IPS-15b (cell line): ENCODE data around the gene LRRC40.
"Not testable (repeated sequence)": the region's sequence is repeated elsewhere in the genome, so short reads cannot be mapped to it uniquely, and the experiment has no call there.

Source experiments
- H3K27me3 ChIP-seq: one replicate; pipeline ENCODE4 v1.6.1; 2013; ENCODE audit warnings: low read length; ENCODE audit not compliant: control insufficient read depth, insufficient read depth
- H3K36me3 ChIP-seq: one replicate; pipeline ENCODE4 v1.6.1; 2013; ENCODE audit warnings: low read length; ENCODE audit not compliant: control insufficient read depth, insufficient read depth
- H3K4me1 ChIP-seq: one replicate; pipeline ENCODE4 v1.6.1; 2013; ENCODE audit warnings: mild to moderate bottlenecking, low read length; ENCODE audit not compliant: control insufficient read depth, insufficient read depth
- H3K4me3 ChIP-seq: one replicate; pipeline ENCODE4 v1.5.1; 2013; ENCODE audit warnings: low read depth, low read length
- H3K9ac ChIP-seq: one replicate; pipeline ENCODE4 v1.6.1; 2013; ENCODE audit warnings: low read depth, mild to moderate bottlenecking, low read length
- H3K9me3 ChIP-seq: one replicate; pipeline ENCODE4 v1.6.1; 2013; ENCODE audit warnings: mild to moderate bottlenecking, low read length; ENCODE audit not compliant: control insufficient read depth, insufficient read depth

Gene LRRC40

DNA sequence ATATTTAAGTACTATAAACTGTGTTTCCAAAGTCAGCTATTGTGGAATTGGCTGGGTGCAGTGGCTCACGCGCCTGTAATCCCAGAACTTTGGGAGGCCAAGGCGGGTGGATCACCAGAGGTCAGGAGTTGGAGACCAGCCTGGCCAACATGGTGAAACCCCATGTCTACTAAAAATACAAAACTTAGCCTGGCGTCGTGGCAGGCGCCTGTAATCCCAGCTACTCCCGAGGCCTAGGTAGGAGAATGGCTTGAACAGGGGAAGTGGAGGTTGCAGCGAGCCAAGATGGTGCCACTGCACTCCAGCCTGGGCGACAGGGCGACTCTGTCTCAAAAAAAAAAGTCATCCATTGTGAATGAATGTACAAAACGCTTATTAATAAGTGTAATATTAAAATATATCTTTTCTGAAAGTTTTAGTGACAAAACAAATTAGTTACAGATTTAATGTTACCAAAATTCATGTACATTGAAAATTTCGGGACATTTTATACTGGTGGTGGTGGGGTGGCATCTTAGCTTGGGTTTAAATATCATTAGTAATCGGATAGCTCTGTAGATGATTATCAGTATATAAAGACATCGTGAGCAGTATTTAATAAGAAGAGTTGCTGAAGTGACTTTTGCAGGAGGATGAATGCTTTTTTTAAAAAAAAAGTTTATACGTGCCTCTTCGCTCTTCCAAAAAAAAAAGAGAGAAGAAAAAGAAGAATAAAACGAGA is 15.3 kb upstream of the LRRC40 start:
- H3K4me3 ChIP-seq = peak overlapping the region; percentile 89

DNA sequence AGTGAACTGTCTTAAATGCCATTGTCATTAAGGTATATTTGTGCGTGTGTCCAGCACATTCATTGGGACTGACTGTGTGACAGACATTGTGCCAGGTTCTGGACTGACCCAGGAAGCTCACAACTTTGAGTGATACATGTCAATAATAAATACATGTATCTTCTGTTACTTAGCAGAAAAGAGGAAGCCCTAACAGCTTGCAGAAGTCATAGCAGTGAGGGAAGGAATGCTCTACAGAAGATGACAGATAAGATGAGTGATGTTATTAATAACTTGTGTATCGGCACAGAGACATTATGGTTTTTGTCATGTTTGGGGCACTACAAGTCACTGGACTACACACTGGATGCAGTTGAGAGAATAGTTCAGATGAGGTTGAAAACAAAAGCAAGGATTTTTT is 14.6 kb upstream of the LRRC40 start:
- no peaks in the 10 kb centered on the region for H3K36me3 ChIP-seq

More for the DNA sequence above, 15.3 kb upstream of the LRRC40 start:
- Histone ChIP-seq H3K4me1 (peaks cover 7% of the 10 kb centered on the region), H3K27me3 (no peaks in the 10 kb centered on the region), H3K9me3 (no peaks in the 10 kb centered on the region), H3K9ac (peak overlapping the region; percentile 38), H3K36me3 (no peaks in the 10 kb centered on the region)

DNA sequence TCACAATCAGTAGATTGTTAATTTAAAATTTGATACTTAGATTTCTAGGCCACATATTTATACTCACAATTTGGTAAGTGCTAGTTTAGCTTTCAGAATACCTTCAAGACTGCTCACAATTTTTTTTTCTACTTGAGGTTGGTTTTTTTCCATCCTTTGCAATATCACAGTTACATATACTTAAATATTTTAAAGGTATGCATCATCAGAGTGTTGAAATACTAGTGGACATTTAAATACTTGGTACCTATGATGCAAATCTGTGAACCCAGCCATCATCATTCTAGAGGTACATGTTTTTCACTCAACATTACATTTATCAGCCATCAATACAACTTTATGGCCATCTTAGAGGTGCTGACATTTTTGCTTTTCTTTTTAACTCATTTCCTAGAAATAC is 6.2 kb upstream of the LRRC40 start:
- no peaks in the 10 kb centered on the region for H3K27me3 ChIP-seq
- no peak overlapping the region for H3K4me3 ChIP-seq
- no peak overlapping the region for H3K9ac ChIP-seq
- H3K4me1 ChIP-seq = no peaks in the 10 kb centered on the region
- H3K9me3 ChIP-seq = no peaks in the 10 kb centered on the region
- H3K36me3 ChIP-seq = no peaks in the 10 kb centered on the region

More for the DNA sequence above, 14.6 kb upstream of the LRRC40 start:
- H3K27me3 ChIP-seq = no peaks in the 10 kb centered on the region
- no peaks in the 10 kb centered on the region for H3K9me3 ChIP-seq
- no peak overlapping the region for H3K4me3 ChIP-seq
- H3K4me1 ChIP-seq = peaks cover 7% of the 10 kb centered on the region
- no peak overlapping the region for H3K9ac ChIP-seq

DNA sequence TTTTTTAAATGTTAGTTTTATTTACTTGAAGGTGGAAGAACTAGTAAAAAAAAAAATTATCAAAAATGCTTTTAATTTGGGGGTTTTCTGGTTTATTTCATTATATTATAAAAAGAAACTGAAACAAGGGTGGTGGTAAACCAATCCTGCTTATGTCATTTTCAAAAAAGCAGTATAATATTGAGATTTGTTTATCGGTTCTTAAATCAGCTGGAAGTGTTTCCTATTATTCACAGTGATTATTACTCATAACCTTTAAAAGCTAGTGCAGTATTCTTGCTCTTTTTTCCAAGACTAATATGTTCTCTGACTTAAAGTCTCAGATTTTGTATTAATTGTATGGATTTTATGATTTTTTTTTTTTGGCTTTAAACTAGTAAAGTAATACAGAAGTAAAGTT is 5.4 kb upstream of the LRRC40 start:
- Histone ChIP-seq H3K27me3 (no peaks in the 10 kb centered on the region), H3K9me3 (no peaks in the 10 kb centered on the region), H3K9ac (no peak overlapping the region), H3K4me1 (no peaks in the 10 kb centered on the region), H3K4me3 (no peak overlapping the region), H3K36me3 (no peaks in the 10 kb centered on the region)

DNA sequence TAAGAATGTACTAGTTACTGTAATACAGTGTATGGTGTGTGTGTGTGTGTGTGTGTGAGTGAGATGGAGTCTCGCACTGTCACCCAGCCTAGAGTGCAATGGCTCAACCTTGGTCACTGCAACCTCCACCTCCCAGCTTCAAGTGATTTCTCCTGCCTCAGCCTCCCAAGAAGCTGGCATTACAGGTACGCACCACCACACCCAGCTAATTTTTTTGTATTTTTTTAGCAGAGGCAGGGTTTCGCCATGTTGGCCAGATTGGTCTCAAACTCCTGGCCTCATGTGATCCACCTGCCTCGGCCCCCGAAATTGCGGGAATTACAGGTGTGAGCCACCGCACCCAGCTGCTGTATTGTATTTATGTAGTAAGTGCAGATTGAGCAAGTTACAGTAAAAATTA is 2.9 kb upstream of the LRRC40 start:
- H3K9ac ChIP-seq = no peak overlapping the region
- no peaks in the 10 kb centered on the region for H3K9me3 ChIP-seq
- no peaks in the 10 kb centered on the region for H3K27me3 ChIP-seq
- H3K4me1 ChIP-seq = no peaks in the 10 kb centered on the region
- H3K36me3 ChIP-seq = no peaks in the 10 kb centered on the region
- no peak overlapping the region for H3K4me3 ChIP-seq

DNA sequence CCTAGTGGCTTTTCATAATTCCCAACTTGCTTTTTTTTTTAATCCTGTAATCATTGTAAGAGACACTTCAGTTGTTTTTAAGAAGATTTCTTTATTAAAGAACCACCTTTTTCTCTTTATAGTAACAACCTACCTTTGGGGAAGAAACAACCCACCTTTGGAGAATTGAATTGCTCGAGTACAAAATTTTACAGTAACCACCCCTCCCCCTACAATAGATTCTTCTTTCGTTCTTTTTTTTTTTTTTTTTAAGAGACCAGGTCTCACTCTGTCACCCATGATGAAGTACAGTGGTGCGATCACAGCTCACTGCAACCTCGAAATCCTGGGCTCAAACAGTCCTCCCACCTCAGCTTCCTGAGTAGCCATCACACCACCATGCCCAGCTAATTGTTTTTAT is 2.1 kb upstream of the LRRC40 start:
- H3K9me3 ChIP-seq = no peaks in the 10 kb centered on the region
- no peaks in the 10 kb centered on the region for H3K4me1 ChIP-seq
- no peaks in the 10 kb centered on the region for H3K36me3 ChIP-seq
- no peaks in the 10 kb centered on the region for H3K27me3 ChIP-seq
- H3K9ac ChIP-seq = no peak overlapping the region
- H3K4me3 ChIP-seq = no peak overlapping the region

DNA sequence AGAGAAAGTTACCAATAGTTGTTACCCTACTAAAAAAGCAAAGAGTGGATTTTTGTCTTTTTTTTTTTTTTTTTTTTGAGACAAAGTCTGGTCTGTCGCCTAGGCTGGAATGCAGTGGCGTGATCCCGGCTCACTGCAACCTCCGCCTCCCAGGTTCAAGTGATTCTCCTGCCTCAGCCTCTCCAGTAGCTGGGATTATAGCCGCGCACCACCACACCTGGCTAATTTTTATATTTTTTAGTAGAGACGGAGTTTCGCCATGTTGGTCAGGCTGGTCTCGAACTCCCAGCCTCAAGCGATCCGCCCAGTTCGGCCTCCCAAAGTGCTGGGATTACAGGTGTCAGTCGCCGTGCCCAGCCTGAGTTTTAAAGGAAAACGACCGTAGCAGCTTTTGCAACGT is 1.5 kb upstream of the LRRC40 start:
- not testable (repeated sequence) for H3K4me1 ChIP-seq, H3K9ac ChIP-seq, H3K27me3 ChIP-seq, H3K9me3 ChIP-seq, H3K36me3 ChIP-seq
- H3K4me3 ChIP-seq = peak overlapping the region; percentile 99

DNA sequence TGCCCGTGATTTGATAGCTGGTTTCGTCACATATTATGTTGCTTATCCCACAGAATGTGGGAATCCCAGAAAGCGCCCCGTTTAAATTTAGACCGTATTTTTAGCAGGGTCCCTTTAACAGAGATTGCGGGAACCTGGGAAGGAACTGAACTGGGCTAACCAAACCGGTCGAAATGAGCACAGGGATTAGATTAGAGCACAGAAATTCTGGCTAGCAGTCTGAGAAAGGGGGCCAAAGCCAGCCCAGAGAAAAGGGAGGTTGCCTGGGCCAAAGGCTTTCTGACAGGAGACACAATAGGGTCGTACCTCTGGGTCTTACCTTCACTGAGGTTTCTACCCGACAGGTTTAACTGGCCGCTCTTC is 327 bp downstream of the LRRC40 start:
- no peaks in the 10 kb centered on the region for H3K27me3 ChIP-seq
- peak overlapping the region; percentile 92 for H3K9ac ChIP-seq
- no peaks in the 10 kb centered on the region for H3K36me3 ChIP-seq
- no peaks in the 10 kb centered on the region for H3K4me1 ChIP-seq
- H3K4me3 ChIP-seq = peak overlapping the region; percentile 99
- H3K9me3 ChIP-seq = no peaks in the 10 kb centered on the region

DNA sequence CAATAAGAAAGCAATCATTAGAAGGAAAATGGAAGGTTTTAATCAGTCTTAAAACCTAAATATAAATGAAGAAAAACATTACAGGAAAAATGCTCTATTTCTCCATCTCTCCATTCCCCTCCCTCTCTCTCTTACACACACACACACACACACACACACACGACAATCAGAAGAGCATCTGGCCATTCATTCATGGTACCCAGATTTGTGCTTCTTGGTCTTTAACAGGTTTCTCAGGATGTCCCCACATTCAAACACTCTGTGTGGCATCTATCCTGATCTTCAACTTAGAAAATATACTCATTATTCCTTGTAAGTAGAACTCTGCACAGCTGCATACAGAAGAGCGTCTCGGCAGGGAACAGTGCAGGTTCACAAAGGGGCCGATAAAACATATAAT is 779 bp downstream of the LRRC40 start:
- H3K27me3 ChIP-seq = no peaks in the 10 kb centered on the region
- H3K4me1 ChIP-seq = no peaks in the 10 kb centered on the region

DNA sequence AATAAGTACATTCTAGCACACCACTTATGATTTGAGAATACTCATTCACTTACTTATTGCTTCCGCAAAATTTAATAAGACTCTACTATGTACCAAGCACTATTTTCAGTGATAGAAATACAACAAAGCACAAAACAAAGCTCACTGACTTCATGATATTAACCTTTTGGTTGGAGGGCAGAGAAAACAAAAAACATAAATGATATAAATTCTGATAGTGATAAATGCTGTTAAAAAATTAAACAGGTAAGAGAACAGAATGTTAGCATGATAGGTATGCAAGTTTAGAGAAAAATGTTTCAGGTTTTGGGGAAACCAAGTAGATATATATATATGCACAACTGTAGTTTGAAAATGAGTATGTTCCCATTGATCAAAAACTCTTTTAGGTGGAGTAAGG is 1.2 kb downstream of the LRRC40 start:
- Histone ChIP-seq H3K9ac (no peak overlapping the region), H3K27me3 (no peaks in the 10 kb centered on the region), H3K9me3 (no peaks in the 10 kb centered on the region), H3K4me1 (no peaks in the 10 kb centered on the region), H3K4me3 (peak overlapping the region; percentile 99), H3K36me3 (no peaks in the 10 kb centered on the region)

More for the DNA sequence above, 779 bp downstream of the LRRC40 start:
- Histone ChIP-seq H3K4me3 (peak overlapping the region; percentile 99), H3K9me3 (no peaks in the 10 kb centered on the region), H3K9ac (peak overlapping the region; percentile 92), H3K36me3 (no peaks in the 10 kb centered on the region)

DNA sequence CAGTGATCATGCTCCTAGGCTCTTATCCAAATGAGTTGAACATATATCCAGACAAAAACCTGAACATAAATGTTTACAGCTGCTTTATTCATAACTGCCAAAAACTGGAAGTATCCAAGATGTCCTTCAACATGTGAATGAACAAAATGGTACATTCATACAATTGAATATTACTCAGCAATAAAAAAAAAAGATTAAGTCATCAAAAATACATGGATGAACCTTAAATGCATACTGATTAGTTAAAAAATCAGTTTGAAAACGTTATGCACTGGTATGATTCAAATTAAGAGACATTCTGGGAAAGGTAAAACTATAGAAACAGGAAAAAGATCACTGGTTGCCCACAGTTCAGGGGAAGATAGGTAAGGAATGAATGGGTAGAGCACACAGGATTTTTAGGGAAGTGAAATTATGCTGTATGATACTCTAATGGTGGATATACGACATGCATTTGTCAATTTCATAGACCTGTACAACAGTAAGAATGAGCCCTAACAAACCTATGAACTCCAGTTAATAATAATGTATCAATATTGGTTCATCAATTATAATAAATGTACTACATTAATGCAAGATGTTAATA is 3.1 kb downstream of the LRRC40 start:
- no peaks in the 10 kb centered on the region for H3K4me1 ChIP-seq
- H3K9me3 ChIP-seq = no peaks in the 10 kb centered on the region
- H3K4me3 ChIP-seq = no peak overlapping the region
- no peaks in the 10 kb centered on the region for H3K27me3 ChIP-seq
- no peaks in the 10 kb centered on the region for H3K36me3 ChIP-seq
- no peak overlapping the region for H3K9ac ChIP-seq

DNA sequence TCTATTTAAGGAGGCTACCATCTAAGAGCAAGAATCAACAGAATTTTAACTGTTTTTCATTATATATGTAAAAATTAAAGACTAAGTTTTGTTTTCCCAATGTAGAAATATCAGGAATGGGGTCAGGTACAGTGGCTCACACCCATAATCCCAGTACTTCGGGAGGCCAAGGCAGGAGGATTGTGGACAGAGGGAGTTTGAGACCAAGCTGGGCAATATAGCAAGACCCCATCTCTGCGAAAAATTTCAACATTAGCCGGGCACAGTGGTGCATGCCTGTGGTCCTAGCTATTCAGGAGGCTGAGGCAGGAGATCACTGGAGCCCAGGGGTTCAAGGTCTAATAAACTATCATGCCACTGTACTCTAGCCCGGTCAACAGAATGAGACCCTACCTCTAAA is 5.3 kb downstream of the LRRC40 start:
- Histone ChIP-seq H3K36me3 (no peaks in the 10 kb centered on the region), H3K4me3 (no peak overlapping the region), H3K9ac (no peak overlapping the region), H3K4me1 (no peaks in the 10 kb centered on the region), H3K9me3 (no peaks in the 10 kb centered on the region), H3K27me3 (no peaks in the 10 kb centered on the region)
